NCI-H1105 treated with DMSO at 0.1 percent for 48 hours (cell line): ENCODE results near the gene SEMA4D.

Experiments
- DNase-seq: peaks from one replicate; lab custom pipeline; 2025; lab: John Stamatoyannopoulos, UW

Gene SEMA4D, protein sequence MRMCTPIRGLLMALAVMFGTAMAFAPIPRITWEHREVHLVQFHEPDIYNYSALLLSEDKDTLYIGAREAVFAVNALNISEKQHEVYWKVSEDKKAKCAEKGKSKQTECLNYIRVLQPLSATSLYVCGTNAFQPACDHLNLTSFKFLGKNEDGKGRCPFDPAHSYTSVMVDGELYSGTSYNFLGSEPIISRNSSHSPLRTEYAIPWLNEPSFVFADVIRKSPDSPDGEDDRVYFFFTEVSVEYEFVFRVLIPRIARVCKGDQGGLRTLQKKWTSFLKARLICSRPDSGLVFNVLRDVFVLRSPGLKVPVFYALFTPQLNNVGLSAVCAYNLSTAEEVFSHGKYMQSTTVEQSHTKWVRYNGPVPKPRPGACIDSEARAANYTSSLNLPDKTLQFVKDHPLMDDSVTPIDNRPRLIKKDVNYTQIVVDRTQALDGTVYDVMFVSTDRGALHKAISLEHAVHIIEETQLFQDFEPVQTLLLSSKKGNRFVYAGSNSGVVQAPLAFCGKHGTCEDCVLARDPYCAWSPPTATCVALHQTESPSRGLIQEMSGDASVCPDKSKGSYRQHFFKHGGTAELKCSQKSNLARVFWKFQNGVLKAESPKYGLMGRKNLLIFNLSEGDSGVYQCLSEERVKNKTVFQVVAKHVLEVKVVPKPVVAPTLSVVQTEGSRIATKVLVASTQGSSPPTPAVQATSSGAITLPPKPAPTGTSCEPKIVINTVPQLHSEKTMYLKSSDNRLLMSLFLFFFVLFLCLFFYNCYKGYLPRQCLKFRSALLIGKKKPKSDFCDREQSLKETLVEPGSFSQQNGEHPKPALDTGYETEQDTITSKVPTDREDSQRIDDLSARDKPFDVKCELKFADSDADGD

DNA sequence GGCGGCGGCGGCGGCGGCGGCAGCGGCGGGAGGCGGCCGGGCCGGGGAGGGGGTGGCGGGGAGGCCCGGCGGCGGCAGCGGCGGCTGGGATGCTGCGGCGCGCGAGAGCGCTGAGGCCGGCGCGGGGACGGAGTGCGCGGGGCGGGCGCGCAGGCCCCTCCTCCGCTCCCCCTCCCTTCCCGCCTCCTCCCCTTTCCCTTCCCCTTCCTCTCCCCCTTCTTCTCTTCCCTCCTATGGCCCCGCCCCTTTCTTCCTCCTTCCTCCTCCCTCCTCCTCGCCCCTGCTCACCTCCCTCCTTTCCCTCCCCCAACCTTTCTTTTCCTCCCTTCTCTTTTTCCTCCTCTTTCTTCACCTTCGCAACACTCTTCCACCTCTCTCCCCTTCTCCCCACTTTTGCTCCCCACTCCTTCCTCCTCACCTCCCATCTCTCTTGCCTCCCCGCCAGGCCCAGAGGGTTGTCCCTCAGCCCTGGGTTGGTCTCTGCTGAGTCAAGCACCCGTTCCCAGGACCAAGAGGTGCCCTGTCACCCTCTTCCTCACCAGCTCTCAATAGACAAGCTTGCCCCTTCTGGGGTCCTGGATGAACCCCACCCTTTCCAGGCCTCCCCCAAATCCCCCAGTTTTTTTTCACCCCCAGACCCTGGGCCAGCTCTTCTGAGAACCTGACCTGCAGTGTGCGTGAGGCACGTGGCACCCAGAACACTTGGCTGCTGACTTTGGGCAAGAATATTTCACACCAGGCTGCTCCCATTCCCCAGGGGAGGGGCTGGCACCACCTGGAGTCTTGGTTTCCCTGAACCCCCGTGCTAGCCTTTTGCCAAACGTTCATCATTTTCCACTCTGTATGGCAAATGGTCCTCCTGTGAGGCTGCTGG is at the start of gene SEMA4D:
Gene SEMA4D, minus strand, starts transcription at position 136 of the 874 bp plus-strand sequence. CDS start 92,657 bp downstream, outside the sequence.
- peak; percentile 60 for DNase-seq

DNA sequence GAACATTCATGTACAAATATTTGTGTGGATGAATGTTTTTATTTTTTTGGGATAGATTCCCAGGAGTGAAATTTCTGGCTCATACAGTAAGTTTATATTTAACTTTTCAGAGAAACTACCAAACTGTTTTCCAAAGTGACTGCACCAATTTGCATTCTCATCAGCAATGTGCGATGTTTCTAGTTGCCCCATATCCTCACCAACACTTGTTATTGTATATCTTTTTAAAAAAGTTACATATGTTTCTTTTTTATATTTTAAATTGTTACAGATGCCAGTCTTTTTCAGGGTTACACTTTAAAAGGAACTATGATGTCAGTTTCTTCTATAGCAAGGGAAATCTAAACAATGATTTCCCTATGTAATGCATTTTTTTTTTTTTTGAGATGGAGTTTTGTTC is 49.1 kb upstream of the SEMA4D start:
- DNase-seq = no peak

DNA sequence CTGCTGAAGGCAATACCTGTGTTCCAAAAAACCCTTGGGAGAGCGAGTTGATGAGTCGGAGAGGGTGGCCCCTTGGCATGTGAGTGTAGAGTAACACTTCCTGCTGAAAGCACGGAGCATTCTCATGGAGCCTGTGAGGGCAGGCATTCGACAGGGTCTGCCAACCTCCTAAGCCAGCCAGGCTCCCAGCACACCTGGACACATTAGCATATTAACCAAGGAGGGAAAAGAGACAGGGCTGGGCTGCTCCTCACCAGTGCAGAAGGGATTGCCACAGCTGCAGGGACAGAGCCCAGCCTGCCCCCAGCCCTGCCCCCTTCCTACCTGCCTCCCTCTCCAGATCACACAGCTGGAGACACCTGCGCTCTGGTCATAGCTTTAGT is 46.4 kb upstream of the SEMA4D start:
- peak; percentile 6 for DNase-seq

DNA sequence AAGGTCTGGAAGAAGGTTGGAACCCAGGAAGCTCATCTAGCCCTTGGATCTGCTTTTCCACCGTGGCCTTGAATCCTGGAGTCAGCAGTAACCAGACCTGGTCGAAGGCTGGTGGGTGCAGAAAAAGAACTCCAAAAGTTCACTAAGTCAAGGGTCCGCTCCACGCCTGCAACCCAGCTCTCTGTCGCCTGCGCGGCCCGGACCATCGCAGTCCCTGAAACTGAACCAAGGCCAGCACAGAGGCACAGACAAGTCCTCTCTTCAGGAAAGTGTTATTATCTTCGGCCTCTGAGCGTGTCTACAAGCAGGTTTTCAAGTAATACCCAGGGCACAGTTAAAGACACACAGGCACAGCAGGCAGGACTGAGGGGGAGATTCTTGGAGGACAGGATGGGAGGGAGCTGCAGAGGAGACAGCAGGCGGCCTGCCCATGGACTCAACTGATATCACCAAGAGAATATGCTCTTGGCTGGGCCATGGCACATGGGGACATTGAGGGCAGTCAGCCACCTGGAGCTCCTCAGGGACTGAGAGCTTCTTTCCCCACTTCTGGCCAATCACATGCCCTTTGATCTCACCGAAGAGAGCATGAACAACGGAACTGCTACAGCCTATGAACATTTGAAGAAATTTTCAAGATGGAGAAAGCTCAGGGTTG is 45.8 kb upstream of the SEMA4D start:
- no peak for DNase-seq

DNA sequence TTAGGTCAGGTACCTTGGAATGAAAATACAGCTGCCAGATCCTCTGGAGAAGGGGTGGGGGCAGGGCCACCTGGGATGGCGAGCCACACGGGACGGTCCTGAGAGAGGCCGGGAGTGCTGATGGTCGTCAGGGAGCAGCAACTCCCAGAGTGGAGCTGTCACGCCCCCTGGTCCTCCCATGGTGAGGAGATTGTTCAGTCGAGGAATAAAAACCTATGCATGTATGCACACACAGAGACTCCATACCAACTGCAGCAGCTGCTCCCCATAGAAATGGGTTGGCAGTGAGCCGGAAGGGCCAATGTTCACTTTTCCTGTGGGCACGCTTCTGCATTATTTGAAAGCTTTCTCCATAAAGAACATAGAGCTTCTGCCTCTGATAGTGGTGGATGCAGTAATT is 45.2 kb upstream of the SEMA4D start:
- no peak for DNase-seq

DNA sequence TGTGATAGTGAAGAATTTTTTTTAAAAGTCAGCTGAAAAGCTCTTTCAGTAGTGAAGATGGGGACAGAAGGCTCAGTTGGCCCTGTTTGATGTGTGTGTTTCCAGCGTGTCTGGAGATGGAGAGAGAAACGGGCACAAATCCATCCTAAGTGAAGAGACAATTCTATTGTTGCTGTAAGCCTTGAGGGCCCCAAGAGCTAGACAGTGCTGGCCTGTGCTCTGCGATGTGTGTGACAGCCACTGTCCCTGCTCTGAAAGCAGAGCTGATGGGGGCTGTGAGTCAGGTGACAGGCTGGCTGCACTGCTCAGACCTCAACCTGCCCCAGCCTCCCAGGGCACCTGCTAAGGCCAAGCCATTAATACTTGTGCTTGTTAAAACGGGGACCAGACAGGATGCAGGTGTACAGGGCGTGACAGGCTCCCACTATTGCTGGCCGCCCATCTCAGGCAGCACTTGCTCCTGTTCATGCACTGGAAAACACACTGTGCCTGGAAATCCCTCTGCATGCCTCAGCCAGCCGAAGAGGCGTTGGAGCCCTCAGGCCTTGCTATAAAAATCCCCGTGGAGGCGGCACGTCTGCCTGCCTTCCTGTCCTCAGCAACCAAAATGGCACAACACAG is 44.6 kb upstream of the SEMA4D start:
- peak; percentile 49 for DNase-seq

DNA sequence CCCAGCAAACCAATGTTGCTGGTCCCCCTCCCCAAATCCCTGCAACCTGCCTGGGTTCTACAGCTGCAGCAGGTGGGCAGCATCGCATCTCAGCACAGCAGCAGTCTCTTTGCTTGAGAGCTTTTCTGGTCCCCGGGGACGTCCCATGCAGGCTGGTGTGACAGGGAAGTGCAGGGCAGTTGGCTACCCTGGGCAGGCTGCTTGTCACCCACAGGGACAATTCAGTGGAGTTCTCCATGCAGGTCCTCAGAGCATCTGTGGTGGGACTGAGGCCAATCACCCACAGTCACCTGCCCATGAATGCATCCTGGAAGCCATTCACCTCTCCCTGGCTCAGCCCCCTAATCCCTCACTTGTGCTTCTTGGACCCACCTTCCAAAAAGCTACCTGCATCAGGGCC is 43.9 kb upstream of the SEMA4D start:
- no peak for DNase-seq

DNA sequence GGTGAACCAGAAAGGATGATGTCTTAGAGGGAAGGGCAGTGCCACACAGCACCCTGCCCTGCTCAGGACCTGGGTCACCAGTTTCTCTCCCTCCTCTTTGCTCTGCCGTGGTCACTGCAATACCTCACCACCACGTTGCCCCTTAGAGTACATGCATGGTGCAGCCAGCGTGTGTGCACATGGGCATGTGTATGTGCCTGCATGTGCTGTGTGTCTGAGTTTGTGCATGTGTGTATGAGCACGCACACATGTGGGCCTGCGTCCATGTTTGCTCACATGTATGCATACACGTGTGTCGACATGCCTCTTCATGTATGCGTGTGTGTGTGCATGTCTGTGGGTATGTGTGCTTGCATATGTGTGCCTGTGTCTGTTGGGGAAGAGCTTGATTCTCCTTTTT is 41.5 kb upstream of the SEMA4D start:
- no peak for DNase-seq

DNA sequence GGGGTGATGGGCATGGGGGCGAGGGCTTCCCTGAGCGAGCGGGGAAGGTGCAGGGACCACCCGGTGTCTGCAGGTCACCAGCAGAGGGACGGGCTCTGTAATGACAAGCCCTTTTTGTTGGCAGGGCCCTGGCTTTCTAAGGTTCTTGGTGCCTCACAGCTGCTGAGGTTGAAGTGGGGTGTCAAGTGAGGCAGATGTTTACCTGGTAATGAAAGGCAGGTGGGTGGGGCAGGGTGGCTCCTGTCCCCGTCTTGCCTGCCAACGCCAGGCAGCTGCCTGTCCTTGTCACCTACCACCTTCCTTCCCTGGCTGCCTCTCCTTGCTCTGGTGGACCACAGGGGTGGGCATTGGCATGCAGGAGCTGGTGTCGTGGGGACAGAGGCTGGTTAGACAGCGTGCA is 41.0 kb upstream of the SEMA4D start:
- peak; percentile 80 for DNase-seq

DNA sequence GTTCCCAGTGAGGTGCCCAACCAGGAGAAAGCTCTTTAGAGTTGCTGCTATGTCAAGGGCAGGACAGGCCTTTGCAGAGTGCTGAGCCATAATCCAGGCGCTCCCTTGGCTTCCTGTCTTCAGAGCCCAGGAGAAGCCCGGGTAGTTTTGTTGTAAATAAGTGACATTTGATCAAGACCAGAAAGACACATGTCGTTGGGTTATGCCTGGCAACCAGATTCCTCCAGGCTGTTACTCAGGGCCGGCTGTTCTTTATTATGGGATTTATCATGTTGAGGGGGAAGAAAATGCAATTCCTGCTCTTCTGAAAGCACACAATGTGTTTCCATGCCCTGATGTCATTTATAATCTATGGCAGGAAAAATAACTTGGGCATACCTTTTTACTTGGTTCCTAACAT is 39.3 kb upstream of the SEMA4D start:
- DNase-seq = no peak

DNA sequence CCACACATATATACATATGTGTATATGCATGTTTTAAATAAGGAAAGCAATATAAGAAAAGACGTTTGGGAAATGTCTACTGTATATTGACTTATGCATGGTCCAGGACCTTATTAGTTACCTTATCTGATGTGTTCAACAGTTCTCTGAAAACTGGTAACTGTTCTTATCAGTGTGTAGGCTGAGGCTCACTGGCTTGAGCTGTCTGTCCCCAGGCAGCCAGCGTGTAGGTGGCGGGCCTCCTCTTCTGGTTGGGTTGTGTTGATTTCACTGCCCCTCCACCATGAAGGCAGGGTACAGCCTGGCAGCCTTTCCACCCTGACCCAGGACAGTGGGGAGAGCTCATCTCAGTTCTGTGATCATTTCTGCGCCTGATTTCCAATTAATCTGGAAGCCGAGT is 38.7 kb upstream of the SEMA4D start:
- DNase-seq = no peak

DNA sequence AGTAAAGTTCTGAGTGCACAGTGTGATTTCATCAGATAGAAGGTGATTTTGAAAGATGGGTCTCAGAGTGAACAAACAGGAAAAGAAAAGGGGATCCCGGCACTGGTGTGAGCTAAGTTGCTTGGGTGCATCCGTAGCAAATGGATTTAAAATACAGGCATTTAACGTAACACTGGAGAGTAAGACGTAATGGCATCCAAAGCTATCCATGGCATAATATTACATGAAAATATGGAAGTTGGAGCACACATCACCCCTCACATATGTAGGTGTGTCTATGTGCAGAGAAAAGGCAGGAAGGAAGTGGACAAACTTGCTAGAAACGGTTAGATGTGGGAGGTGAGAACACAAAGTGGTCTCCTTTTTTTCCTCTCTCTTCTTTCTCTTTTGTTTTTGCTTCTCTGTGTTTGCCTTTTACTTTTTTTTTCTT is 38.2 kb upstream of the SEMA4D start:
- no peak for DNase-seq

DNA sequence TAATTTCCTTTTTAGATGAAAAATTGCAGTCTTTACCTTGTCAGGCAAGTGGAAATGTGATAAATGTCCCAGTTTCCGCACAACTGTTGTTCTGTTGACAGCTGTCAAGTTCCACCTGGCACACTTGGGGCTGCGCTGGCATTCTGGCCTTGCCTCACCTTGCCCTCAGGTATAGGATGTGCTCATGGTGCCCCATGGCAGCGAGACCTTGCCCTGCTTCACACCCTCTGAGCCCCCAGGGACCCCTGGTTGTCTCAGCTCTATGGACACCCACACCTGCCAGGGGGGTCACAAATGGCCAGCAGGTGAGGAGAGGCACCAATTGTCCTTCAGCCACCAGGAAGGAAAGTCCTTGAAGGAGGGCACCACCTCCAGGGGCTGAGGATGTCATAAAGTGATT is 37.5 kb upstream of the SEMA4D start:
- DNase-seq = no peak

DNA sequence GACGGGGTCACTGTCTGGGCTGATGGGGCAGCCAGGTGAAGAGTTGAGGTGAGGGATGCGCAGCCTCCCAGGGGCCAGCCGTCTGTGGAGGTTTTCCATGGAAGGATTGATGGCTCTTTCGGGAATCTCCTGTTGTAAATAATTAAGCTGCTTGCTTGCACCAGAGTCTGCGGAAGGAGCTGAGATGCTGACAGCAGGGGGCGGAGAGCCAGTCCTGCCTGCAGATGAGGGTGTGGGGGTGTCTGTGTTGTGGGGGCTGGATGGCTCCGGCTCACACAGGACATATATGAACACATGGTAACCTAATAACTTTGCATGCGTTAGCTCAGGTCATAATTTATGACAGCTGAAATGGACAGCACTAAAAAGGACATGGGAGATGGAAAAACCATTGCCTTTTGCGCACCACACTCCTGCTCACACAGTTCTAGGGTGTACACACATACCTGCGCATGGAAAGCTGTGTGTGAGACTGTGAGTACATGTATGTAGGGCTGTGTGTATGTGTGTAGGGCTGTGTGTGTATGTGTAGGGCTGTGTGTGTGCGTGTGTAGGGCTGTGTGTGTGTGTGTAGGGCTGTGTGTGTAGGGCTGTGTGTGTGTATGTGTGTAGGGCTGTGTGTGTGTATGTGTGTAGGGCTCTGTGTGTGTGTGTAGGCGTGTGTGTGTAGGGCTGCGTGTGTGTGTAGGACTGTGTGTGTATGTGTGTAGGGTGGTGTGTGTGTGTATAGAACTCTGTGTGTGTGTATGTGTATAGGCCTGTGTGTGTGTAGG is 36.8 kb upstream of the SEMA4D start:
- no peak for DNase-seq

DNA sequence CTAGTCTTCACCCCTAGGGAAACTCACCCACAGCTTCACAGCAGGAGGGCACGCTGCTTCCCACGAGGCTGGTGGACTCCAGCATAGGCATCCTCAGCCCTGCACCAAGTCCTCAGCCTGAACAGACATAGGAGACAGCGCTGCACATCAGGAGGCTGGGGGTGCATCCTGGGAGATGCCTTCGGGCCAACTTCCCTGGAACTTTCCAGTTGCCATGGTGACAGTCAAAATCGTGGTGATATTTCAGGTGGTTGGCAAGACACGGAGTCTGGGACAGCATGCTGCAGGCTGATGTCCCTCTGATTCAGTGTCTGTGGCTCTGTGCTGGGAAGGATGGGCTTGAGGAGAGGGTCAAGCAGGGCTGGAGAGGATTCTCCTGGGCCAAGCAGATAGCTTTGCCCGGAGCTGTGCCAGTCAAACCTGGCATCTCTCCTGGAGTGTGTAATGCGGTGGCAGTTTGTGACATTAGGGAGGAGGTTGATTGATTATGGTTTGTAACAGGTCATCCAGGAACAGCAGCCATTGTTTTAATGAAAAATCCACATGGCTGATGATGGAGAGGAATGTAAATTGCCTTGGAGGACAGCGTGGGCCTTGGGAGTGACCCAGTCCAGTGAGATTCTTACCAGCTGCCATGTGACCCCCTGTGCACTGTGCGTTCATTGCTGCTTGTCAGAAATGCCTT is 35.6 kb upstream of the SEMA4D start:
- no peak for DNase-seq

DNA sequence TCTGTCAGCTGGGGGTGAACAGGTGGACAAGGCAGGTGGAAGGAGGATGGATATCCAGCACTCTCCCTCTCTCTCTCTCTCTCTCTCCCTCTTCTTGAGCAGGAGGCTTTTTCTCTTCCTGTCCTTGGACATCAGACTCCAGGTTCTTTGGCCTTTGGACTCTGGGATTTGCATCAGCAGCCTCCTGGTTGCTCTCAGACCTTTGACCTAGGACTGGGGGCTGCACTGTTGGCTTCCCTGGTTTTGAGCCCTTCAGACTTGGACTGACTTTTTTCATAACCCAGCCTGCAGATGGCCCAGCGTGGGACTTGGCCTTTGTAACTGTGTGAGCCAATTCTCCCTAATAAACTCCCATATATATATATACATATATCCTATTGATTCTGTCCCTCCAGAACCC is 35.0 kb upstream of the SEMA4D start:
- no peak for DNase-seq

DNA sequence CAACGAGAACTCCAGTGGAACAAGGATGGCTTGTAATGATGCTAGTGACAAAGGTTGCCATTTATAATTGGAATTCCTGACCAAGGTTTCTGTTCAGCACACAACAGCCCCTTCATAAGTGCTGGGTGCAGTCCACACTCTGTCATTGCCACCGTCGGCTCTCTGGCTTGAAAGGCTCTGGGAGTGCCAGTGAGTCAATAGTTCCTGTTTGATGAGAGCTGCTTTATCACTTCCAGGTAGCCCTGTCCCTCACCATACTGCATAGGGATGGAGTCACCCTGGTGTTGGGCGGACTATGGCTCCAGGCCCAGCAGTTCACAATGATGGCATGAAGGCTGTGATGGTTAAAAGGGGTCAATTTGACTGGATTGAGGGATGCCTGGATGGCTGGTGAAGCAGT is 34.6 kb upstream of the SEMA4D start:
- DNase-seq = no peak

DNA sequence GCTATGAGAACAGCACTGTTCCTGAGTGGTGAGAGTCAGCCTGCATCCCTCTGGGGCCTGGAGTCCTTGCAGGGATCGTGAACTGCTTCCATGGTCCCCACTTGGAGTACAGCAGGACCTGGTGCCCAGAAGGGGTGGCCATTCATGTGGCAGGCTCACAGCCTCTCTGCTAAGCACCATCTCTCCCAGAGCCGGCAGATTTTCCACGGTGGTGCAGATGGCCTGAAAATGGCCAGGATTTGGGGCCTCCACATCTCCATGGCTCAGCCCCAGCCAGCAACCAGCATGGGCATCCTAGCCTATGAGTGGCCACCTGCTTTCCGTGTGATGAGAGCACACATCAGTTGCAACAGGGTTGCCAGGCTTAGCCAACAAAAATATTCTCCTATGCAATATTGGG is 33.9 kb upstream of the SEMA4D start:
- DNase-seq = no peak

DNA sequence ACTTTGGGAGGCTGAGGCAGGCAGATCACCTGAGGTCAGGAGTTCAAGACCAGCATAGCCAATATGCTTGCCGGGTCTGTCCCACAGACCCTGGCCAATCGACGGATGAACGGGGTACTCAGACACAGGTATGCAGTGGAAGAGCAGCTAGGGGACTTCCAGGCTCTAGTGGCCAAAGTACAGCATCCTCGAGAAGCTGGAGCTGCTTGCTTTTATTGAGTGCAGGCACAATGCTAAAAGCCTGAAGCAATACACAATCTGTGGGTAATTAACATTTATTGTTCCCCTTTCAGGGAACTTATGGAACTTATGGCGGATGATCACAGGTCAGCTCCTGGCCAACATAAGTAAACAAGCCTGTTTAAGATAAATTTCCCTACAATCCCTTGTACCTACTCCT is 32.8 kb upstream of the SEMA4D start:
- no peak for DNase-seq
